LNCaP clone FGC (cell line): Measurements from ENCODE around the gene NOL9.

Experiments
- DNase-seq: peaks from one replicate; pipeline ENCODE4 v3.0.0-alpha.2; 2011; ENCODE audit warnings: low read depth
- H3K4me3 ChIP-seq: 2 replicates; pipeline ENCODE4 v1.5.1; 2011; ENCODE audit warnings: mild to moderate bottlenecking, low read depth, low read length, control low read depth
- TF ChIP-seq, protein P1 (sequence below): IDR thresholded peaks from 2 replicates; pipeline ENCODE4 v1.5.1; 2012; ENCODE audit warnings: mild to moderate bottlenecking; ENCODE audit not compliant: control insufficient read depth, insufficient read depth; ENCODE audit errors: extremely low read depth

The NOL9 gene

DNA sequence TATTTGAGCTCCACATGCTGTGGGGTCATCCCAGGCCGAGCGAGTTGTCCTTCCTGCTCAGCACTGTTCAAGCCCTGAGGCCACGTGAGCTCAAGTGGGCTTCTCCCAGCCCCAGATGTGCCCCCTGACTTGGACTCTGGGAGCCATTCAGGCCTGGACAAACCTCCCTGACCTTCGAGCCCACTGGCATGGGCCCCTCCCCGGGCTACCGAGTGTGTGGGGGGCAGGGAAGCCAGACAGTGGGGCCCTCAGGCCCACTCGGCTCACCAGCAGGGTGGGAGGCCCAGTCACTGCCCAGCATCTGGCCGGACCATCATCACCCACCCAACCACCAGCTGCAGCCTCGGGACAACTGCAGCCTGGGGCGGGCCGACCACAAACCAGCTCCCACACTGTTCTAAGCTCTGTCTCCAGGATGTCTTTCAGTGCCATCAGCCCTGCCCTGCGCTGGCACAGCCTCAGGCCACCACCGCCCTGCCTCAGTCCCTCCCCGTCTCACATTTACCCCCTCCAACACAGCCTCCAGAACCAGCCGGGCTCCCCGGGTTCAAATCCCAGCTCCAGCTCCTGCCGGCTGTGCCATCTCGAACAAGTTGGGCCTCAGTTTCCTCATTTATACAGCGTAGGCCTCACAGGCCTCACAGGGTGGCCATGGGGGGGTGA lies 41.9 kb downstream of the NOL9 start:
- no peak overlapping the region for H3K4me3 ChIP-seq
- DNase-seq = no peak
- TF ChIP-seq, protein P1, sequence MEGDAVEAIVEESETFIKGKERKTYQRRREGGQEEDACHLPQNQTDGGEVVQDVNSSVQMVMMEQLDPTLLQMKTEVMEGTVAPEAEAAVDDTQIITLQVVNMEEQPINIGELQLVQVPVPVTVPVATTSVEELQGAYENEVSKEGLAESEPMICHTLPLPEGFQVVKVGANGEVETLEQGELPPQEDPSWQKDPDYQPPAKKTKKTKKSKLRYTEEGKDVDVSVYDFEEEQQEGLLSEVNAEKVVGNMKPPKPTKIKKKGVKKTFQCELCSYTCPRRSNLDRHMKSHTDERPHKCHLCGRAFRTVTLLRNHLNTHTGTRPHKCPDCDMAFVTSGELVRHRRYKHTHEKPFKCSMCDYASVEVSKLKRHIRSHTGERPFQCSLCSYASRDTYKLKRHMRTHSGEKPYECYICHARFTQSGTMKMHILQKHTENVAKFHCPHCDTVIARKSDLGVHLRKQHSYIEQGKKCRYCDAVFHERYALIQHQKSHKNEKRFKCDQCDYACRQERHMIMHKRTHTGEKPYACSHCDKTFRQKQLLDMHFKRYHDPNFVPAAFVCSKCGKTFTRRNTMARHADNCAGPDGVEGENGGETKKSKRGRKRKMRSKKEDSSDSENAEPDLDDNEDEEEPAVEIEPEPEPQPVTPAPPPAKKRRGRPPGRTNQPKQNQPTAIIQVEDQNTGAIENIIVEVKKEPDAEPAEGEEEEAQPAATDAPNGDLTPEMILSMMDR = no peak

DNA sequence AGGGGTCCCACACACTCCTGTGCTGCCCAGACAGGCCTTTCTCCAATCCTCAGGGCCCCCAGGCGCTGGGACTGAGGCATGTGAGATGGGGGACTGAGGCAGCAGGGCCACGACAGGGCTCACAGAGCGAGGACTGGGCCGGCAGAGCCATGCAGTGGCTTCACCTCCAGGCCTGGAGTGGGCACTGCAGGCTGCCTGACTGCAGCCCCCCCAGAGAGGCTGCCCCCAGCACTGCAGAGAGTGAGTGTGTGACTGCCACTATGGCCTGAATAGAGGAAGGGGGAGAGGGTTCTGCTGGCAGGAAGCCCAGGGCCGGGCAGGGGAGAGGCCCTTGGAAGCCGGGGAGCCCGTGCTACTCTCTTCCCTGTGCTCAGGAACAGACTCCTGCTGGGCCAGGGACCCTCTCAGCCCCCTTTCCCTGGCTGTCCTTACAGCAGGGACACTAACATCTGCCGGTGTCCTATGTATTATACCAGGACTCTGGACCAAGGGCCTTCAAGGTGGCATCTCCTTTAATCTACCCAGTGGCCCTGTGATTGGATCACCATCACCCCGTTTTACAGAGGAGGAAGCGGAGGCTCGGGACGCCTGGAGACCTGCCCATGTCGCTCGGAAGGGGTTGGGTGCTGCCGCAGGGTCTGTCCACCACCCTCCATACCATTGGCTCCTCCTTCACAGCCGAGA lies 42.6 kb downstream of the NOL9 start:
- TF ChIP-seq, protein P1 = no peak
- no peak for DNase-seq
- H3K4me3 ChIP-seq = no peak overlapping the region

DNA sequence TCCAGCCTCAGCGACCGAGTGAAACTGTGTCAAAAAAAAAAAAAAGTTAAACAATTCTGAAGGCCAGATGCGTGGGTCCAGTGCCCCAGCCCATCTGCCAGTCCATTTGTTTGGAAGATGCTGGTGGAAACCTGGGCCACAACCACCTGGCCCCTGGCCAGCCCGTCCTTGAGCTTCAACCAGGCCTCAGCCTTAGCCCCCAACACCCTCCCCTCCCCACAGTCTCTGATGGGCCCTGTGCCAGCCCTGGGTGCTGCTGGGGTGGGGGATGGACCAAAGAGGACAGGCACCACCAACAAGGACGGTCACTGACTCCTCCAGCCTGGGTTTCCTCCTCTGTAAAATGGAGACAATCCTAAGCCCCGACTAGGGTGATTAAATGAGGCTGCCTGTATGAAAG lies 43.3 kb downstream of the NOL9 start:
- TF ChIP-seq, protein P1 = no peak

DNA sequence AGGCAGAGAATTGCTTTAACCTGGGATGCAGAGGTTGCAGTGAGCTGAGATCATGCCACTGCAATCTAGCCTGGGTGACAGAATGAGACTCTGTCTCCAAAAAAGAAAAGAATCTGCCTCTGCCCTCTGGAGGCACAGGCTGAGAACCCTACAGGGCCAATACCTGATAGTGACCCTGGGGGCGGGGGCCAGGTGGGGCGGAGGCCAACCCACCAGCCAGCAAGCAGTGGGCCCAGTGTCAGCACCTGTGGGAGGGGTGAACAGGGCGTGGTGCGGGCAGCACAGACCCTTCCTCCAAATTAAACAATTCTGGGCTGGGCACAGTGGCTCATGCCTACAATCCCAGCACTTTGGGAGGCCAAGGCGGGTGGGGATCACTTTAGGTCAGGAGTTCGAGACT lies 43.8 kb downstream of the NOL9 start:
- no peak for DNase-seq
- TF ChIP-seq, protein P1 = no peak
- no peak overlapping the region for H3K4me3 ChIP-seq

More for the DNA sequence above, 43.3 kb downstream of the NOL9 start:
- no peak overlapping the region for H3K4me3 ChIP-seq
- DNase-seq = no peak

DNA sequence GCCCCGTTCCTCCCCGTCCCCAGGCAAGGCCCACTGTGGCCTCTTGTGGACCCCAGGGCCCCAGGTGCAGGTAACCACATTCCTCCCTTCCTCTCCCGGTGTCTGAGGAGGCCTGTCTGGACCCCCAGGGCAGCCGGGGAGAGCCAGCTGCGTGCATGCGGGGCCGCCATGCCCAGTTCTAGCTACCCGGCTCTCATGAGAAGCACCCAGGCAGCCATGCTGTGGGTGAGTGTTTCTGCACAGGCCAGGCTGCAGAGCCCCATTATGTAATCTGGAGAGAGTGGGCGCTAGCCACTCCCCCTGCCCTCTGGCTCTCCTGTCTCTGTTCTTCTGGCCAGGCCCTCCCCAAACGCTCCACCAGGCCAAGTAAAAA lies 44.4 kb downstream of the NOL9 start:
- no peak for DNase-seq
- TF ChIP-seq, protein P1 = no peak
- no peak overlapping the region for H3K4me3 ChIP-seq

DNA sequence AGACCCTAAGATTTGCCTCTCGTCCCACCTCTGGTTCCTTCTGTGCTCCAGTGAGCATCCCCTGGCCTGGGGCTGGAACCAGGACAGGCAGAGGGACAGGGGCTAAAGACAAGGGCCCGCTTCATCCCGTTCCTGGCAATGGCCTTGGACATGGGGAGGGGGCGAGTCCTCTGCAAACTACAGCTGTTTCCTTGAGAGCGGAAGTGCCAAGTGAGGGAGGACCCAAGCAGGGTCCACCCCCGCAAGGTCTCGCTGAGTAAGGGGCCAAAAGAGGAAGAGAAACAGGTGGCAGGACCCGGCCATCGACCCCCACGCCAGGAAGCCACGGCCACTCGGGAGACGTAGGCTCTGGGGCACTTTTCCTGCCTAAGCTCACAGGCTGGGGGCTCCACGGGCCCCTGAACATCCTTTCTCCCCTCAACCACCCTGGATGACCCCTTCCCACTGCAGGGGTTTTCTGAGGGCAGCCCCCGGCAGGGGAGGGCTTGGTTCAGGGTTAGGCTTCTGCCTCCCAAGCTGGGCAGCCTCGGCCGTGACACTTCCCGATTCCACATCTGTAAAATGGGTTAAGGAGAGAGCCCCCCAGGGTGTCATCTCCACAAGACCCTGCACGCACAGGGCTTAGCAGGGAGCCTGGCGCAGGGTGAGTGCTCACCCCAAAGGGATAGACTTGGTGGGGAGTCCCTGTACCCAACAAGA lies 44.9 kb downstream of the NOL9 start:
- no peak for DNase-seq
- TF ChIP-seq, protein P1 = no peak
- no peak overlapping the region for H3K4me3 ChIP-seq
